Activated CD4-positive, CD25-positive, alpha-beta regulatory T cell treated with anti-CD3 and anti-CD28 coated beads, Interleukin-2, amount 50 U/mL, for 16 hours (primary cell): ENCODE measurements around the gene PCDHGA11.
"Not testable (repeated sequence)": the region's sequence is repeated elsewhere in the genome, so short reads cannot be mapped to it uniquely, and the experiment has no call there.

Source experiments
- DNase-seq: peaks from one replicate; pipeline ENCODE4 v3.0.0-alpha.2; 2020; ENCODE audit warnings: low read depth, low spot score

Gene PCDHGA11

DNA sequence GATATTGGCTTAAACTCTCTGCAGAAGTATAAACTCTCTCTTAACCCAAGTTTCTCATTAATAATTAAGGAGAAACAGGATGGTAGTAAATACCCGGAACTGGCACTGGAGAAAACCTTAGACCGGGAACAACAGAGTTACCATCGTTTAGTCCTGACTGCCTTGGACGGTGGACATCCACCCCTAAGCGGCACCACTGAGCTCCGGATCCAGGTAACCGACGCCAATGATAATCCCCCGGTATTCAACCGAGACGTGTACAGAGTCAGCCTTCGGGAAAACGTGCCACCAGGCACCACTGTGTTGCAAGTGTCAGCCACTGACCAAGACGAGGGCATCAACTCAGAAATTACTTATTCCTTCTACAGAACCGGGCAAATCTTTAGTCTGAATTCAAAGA lies 22.2 kb upstream of the PCDHGA11 start:
- DNase-seq: no peak

DNA sequence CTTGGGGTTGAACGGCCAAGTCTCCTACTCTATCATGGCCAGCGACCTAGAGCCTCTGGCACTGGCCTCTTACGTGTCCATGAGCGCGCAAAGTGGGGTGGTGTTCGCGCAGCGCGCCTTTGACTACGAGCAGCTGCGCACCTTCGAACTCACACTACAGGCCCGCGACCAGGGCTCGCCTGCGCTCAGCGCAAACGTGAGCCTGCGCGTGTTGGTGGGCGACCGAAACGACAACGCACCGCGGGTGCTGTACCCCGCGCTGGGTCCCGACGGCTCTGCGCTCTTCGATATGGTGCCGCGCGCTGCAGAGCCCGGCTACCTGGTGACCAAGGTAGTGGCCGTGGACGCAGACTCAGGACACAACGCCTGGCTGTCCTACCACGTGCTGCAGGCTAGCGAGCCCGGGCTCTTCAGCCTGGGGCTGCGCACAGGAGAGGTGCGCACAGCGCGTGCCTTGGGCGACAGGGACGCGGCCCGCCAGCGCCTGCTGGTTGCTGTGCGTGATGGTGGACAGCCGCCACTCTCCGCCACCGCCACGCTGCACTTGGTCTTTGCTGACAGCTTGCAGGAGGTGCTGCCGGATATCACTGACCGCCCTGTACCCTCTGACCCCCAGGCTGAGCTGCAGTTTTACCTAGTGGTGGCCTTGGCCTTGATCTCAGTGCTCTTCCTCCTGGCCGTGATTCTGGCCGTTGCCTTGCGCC lies 21.1 kb upstream of the PCDHGA11 start:
- no peak for DNase-seq

DNA sequence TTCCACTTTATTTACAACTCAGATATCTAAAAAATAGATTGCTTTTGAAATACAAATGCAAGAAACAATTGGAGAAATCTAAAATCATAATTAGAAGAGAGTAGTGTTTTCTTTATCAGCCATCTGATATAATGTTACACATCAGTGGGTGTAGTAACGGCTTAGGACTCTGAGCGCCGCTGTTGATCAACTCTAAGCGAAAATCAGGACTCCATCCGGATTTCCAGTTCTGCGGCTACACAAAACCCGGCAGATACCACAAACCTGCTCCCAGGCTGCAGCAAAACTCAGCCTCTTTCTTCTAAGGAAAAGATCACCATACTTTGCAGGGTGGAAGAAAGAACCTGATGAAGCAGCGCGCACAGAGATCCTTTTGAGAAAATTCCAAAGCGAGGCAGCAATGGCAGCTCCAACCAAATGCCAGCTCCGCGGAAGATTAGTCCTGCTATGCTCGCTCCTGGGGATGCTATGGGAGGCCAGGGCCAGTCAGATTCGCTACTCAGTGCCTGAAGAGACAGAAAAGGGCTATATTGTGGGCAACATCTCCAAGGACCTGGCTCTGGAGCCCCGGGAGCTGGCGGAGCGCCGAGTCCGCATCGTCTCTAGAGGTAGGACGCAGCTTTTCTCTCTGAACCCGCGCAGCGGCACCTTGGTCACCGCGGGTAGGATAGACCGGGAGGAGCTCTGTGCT lies 18.2 kb upstream of the PCDHGA11 start, which contains the start of gene PCDHGA9:
Gene PCDHGA9 (plus strand): TSS at position 226 of the 691 bp plus-strand sequence. CDS start 175 bp downstream, at position 401.
- no peak for DNase-seq

DNA sequence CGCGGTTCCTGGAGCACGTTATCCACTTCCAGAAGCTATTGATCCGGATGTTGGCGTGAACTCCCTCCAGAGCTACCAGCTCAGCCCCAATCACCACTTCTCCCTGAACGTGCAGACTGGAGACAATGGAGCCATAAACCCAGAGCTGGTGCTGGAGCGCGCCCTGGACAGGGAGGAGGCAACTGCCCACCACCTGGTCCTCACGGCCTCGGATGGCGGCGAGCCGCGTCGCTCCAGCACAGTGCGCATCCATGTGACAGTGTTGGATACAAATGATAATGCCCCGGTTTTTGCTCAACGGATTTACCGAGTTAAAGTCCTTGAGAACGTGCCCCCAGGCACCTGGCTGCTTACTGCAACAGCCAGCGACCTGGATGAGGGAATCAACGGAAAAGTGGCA lies 17.5 kb upstream of the PCDHGA11 start:
- no peak for DNase-seq

DNA sequence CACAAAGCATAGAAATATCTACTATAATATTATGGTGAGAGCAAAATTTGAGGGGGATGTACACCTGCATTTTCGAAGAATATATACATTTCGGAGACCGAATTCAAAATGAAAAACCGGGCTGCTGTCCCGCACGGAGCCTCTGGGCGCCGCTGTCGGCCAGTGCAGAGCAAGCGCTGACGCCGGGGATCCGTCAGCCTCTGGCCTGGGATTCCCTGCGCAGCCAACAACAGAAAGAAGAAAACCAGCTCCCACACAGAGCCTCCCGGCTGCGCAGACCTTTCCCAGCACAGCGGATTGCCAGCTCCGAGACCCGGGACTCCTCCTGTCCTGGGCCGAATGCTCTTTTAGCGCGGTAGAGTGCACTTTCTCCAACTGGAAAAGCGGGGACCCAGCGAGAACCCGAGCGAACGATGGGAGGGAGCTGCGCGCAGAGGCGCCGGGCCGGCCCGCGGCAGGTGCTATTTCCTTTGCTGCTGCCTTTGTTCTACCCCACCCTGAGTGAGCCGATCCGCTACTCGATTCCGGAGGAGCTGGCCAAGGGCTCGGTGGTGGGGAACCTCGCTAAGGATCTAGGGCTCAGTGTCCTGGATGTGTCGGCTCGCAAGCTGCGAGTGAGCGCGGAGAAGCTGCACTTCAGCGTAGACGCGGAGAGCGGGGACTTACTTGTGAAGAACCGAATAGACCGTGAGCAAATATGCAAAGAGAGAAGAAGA lies 12.9 kb upstream of the PCDHGA11 start, which contains the start of gene PCDHGB6:
Gene PCDHGB6 (plus strand): TSS at position 232 of the 716 bp plus-strand sequence. CDS start 182 bp downstream, at position 414.
- not testable (repeated sequence) for DNase-seq

DNA sequence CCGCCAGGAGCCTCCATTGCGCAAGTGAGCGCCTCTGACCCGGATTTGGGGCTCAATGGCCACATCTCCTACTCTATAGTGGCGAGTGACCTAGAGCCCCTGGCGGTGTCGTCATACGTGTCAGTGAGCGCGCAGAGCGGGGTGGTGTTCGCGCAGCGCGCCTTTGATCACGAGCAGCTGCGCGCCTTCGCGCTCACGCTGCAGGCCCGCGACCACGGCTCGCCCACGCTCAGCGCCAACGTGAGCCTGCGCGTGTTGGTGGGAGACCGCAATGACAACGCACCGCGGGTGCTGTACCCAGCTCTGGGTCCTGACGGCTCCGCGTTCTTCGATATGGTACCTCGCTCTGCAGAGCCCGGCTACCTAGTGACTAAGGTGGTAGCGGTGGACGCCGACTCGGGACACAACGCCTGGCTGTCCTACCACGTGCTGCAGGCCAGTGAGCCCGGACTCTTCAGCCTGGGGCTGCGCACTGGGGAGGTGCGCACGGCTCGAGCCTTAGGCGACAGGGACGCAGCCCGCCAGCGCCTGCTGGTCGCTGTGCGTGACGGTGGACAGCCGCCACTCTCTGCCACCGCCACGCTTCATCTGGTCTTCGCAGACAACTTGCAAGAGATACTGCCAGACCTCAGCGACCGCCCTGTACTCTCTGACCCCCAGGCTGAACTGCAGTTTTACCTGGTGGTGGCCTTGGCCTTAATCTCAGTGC lies 11.1 kb upstream of the PCDHGA11 start:
- no peak for DNase-seq

DNA sequence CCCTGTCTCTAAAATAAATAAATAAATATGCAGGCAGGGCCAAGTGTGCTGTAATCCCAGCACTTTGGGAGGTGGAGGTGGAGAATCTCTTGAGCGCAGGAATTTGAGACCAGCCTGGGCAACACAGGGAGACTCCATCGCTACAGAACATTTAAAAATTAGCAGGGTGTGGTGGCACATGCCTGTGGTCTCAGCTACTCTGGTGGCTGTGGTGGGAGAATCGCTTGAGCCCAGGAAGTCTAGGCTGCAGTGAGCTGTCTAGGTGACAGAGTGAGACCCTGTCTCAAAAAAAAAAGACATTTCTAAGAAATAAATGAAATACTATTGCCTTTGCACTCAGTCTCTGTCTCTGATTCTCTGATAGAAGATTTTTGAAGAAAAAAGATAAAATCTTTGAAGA lies 9.3 kb upstream of the PCDHGA11 start:
- no peak for DNase-seq

DNA sequence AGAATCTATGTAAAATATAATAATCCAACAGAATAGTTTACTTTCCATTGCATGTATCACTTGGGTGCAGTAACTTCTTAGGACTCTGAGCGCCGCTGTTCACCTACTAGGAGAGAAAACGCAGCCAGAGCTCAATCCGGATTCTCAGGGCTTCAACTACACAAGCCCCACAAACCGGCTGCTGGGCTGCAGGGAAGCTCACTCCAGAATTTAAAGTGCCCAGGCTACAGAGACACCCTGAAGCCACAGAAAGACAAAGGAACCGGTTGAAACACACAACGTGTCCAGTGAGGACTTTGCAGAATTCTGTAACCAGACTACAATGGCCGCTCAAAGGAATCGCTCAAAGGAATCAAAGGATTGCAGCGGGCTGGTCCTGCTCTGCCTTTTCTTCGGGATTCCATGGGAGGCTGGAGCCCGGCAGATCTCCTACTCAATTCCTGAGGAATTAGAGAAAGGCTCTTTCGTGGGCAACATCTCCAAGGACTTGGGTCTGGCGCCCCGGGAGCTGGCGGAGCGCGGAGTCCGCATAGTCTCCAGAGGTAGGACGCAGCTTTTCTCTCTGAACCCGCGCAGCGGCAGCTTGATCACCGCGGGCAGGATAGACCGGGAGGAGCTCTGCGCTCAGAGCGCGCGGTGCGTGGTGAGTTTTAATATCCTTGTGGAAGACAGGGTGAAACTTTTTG lies 7.9 kb upstream of the PCDHGA11 start, which contains the start of gene PCDHGA10:
Gene PCDHGA10 (plus strand): TSS at position 134 of the 686 bp plus-strand sequence. CDS start 189 bp downstream, at position 323.
- DNase-seq: no peak

DNA sequence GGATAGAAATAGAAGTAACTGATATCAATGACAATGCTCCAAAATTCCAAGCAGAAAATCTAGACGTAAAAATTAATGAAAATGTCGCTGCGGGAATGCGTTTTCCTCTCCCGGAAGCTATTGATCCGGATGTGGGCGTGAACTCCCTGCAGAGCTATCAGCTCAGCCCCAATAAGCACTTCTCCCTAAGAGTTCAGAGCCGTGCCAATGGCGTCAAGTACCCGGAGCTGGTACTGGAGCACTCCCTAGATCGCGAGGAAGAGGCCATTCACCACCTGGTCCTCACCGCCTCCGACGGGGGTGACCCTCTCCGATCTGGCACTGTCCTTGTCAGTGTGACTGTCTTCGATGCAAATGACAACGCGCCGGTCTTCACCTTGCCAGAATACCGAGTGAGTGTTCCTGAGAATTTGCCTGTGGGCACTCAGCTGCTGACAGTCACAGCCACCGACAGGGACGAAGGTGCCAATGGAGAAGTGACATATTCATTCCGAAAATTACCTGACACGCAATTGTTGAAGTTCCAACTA lies 7.2 kb upstream of the PCDHGA11 start:
- DNase-seq: no peak

DNA sequence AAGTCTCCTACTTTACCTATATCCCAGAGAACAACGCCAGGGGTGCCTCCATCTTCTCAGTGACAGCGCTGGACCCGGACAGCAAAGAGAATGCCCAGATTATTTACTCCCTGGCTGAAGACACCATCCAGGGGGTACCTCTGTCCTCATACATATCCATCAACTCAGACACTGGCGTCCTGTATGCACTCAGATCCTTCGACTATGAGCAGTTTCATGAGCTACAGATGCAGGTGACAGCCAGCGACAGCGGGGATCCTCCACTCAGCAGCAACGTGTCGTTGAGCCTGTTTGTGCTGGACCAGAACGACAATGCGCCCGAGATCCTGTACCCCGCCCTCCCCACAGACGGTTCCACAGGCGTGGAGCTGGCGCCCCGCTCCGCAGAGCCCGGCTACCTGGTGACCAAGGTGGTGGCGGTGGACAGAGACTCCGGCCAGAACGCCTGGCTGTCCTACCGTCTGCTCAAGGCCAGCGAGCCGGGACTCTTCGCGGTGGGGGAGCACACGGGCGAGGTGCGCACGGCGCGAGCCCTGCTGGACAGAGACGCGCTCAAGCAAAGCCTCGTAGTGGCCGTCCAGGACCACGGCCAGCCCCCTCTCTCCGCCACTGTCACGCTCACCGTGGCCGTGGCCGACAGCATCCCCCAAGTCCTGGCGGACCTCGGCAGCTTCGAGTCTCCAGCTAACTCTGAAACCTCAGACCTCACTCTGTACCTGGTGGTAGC lies 6.1 kb upstream of the PCDHGA11 start:
- not testable (repeated sequence) for DNase-seq

DNA sequence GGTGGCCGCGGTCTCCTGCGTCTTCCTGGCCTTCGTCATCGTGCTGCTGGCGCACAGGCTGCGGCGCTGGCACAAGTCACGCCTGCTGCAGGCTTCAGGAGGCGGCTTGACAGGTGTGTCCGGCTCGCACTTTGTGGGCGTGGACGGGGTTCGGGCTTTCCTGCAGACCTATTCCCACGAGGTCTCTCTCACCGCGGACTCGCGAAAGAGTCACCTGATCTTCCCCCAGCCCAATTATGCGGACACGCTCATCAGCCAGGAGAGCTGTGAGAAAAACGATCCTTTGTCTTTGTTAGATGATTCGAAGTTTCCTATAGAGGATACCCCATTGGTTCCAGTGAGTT lies 5.6 kb upstream of the PCDHGA11 start:
- DNase-seq: not testable (repeated sequence)

DNA sequence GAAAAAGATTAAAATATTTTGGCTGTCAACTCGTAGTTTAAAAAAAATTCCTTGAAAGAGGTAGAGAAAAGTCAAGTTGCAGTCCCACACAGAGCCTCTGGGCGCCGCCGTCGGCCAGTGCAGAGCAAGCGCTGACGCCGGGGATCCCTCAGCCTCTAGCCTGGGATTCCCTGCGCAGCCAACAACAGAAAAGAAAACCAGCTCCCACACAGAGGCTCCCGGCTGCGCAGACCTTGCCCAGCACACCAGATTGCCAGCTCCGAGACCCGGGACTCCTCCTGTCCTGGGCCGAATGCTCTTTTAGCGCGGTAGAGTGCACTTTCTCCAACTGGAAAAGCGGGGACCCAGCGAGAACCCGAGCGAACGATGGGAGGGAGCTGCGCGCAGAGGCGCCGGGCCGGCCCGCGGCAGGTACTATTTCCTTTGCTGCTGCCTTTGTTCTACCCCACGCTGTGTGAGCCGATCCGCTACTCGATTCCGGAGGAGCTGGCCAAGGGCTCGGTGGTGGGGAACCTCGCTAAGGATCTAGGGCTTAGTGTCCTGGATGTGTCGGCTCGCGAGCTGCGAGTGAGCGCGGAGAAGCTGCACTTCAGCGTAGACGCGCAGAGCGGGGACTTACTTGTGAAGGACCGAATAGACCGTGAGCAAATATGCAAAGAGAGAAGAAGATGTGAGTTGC lies 3.2 kb upstream of the PCDHGA11 start, which contains the start of gene PCDHGB7:
Gene PCDHGB7 (plus strand): TSS at position 184 of the 679 bp plus-strand sequence. CDS start 183 bp downstream, at position 367.
- not testable (repeated sequence) for DNase-seq

DNA sequence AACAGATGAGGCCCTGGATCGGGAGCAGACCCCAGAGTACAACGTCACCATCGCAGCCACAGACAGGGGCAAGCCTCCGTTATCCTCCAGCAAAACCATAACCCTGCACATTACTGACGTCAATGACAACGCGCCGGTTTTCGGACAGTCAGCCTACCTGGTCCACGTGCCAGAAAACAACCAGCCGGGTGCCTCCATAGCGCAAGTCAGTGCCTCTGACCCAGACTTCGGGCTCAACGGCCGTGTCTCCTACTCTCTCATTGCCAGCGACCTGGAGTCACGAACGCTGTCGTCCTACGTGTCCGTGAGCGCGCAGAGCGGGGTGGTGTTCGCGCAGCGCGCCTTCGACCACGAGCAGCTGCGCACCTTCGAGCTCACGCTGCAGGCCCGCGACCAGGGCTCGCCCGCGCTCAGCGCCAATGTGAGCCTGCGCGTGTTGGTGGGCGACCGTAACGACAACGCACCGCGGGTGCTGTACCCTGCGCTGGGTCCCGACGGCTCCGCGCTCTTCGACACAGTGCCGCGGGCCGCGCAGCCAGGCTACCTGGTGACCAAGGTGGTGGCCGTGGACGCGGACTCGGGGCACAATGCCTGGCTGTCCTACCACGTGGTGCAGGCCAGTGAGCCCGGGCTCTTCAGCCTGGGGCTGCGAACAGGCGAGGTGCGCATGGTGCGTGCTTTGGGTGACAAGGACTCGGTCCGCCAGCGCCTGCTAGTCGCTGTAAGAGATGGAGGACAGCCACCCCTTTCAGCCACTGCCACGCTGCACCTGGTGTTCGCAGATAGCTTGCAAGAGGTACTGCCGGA lies 1.6 kb upstream of the PCDHGA11 start:
- DNase-seq: no peak

DNA sequence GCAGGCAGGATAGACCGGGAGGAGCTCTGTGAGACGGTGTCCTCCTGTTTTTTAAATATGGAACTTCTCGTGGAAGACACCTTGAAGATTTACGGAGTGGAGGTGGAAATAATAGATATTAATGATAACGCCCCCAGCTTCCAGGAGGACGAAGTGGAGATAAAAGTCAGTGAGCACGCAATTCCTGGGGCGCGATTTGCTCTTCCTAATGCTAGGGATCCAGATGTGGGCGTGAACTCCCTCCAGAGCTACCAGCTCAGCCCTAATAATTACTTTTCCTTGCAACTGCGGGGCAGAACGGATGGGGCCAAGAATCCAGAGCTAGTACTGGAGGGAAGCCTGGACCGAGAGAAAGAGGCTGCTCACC lies 621 bp downstream of the PCDHGA11 start:
- no peak for DNase-seq

DNA sequence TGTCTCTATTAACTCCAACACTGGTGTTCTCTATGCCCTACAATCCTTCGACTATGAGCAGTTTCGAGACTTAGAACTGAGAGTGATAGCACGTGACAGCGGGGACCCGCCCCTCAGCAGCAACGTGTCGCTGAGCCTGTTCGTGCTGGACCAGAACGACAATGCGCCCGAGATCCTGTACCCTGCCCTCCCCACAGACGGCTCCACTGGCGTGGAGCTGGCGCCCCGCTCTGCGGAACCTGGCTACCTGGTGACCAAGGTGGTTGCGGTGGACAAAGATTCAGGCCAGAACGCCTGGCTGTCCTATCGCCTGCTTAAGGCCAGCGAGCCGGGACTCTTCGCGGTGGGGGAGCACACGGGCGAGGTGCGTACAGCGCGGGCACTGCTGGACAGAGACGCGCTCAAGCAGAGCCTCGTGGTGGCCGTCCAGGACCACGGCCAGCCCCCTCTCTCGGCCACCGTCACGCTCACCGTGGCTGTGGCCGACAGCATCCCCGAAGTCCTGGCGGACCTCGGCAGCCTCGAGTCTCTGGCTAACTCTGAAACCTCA lies 2.0 kb downstream of the PCDHGA11 start:
- no peak for DNase-seq

DNA sequence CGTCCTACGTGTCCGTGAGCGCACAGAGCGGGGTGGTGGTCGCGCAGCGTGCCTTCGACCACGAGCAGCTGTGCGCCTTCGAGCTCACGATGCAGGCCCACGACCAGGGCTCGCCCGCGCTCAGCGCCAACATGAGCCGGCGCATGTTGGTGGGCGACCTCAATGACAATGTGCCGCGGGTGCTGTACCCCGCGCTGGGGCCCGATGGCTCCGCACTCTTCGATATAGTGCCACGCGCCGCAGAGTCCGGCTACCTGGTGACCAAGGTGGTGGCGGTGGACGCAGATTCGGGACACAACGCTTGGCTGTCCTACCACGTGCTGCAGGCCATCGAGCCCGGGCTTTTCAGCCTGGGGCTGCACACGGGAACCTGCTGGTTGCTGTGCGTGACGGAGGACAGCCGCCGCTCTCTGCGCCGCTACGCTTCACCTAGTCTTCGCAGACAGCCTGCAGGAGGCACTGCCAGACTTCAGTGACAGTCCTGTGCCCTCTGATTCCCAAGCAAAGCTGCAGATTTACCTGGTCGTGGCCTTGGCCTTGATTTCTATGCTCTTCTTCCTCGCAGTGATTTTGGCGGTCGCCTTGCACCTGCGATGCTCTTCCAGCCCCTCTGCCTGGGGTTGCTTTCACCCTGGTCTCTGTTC lies 7.1 kb downstream of the PCDHGA11 start:
- no peak for DNase-seq

DNA sequence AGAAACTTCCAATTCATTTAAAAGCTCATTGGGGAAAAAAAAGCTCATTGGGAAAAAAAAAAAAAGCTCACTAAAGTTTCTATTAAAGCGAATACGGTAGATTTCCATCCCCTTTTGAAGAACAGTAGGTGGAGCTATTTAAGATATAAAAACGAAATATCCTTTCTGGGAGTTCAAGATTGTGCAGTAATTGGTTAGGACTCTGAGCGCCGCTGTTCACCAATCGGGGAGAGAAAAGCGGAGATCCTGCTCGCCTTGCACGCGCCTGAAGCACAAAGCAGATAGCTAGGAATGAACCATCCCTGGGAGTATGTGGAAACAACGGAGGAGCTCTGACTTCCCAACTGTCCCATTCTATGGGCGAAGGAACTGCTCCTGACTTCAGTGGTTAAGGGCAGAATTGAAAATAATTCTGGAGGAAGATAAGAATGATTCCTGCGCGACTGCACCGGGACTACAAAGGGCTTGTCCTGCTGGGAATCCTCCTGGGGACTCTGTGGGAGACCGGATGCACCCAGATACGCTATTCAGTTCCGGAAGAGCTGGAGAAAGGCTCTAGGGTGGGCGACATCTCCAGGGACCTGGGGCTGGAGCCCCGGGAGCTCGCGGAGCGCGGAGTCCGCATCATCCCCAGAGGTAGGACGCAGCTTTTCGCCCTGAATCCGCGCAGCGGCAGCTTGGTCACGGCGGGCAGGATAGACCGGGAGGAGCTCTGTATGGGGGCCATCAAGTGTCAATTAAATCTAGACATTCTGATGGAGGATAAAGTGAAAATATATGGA lies 9.7 kb downstream of the PCDHGA11 start, which contains the start of gene PCDHGA12:
Gene PCDHGA12 (plus strand): TSS at position 176 of the 782 bp plus-strand sequence. CDS start 253 bp downstream, at position 429.
- no peak for DNase-seq
